Osteocyte (in vitro differentiated cells): ENCODE data around the gene ADAMTSL2. TPM values are rescaled to one million over a fixed set of nuclear protein-coding genes. Genes with fewer than 3 reads are reported as not detected.

Experiments used
- DNase-seq: peaks from one replicate; pipeline ENCODE4 v3.0.0; 2021; ENCODE audit warnings: mixed read lengths; ENCODE audit not compliant: unreplicated experiment; ENCODE audit errors: extremely low spot score
- H3K27ac Mint-ChIP-seq: one replicate; pipeline ENCODE4 v1.8.0; 2021; ENCODE audit warnings: mild to moderate bottlenecking, mixed read lengths; ENCODE audit not compliant: unreplicated experiment
- H3K27me3 Mint-ChIP-seq: one replicate; pipeline ENCODE4 v1.8.0; 2021; ENCODE audit warnings: mixed read lengths; ENCODE audit not compliant: unreplicated experiment
- H3K36me3 Mint-ChIP-seq: one replicate; pipeline ENCODE4 v1.8.0; 2021; ENCODE audit warnings: mixed read lengths; ENCODE audit not compliant: unreplicated experiment
- H3K4me1 Mint-ChIP-seq: one replicate; pipeline ENCODE4 v1.8.0; 2021; ENCODE audit warnings: mixed read lengths; ENCODE audit not compliant: unreplicated experiment
- H3K4me3 Mint-ChIP-seq: one replicate; pipeline ENCODE4 v1.8.0; 2021; ENCODE audit warnings: mild to moderate bottlenecking, moderate library complexity, mixed read lengths; ENCODE audit not compliant: unreplicated experiment
- H3K9me3 Mint-ChIP-seq: one replicate; pipeline ENCODE4 v1.8.0; 2021; ENCODE audit warnings: mixed read lengths; ENCODE audit not compliant: unreplicated experiment
- CTCF ChIP-seq: fragments of 200-600 bp; sonication (generic); IDR thresholded peaks from 2 replicates; pipeline ENCODE4 v1.5.0; 2021; ENCODE audit warnings: antibody characterized with exemption, mild to moderate bottlenecking, moderate library complexity
- total RNA-seq: library from RNA; stranded (reverse); gene quantifications from 2 replicates; pipeline ENCODE4 v1.2.1, GENCODE V29; 2021

The ADAMTSL2 gene
- total RNA-seq, 1 donor from 2014 or later, result 0.11 TPM

- peaks cover 1% of the 10 kb centered on the region for H3K4me1 Mint-ChIP-seq
- no peaks in the 10 kb centered on the region for H3K9me3 Mint-ChIP-seq
- TF ChIP-seq CTCF, result no peak
- no peak overlapping the region for H3K4me3 Mint-ChIP-seq
- H3K27me3 Mint-ChIP-seq, result peaks cover 27% of the 10 kb centered on the region
- no peaks in the 10 kb centered on the region for H3K36me3 Mint-ChIP-seq
- no peak for DNase-seq
- H3K27ac Mint-ChIP-seq, result no peak overlapping the region
These were observed 5.6 kb downstream of the ADAMTSL2 start for GRCh38 chr9:133539991-133540697.

- Mint-ChIP-seq H3K4me1 (peaks cover 1% of the 10 kb centered on the region), H3K36me3 (no peaks in the 10 kb centered on the region), H3K27me3 (peaks cover 27% of the 10 kb centered on the region), H3K27ac (no peak overlapping the region), H3K4me3 (no peak overlapping the region), H3K9me3 (no peaks in the 10 kb centered on the region)
- no peak for DNase-seq
- TF ChIP-seq CTCF, result no peak
These were observed 6.2 kb downstream of the ADAMTSL2 start for GRCh38 chr9:133540698-133541025.

GRCh38 chr9:133542002-133542401, 7.5 kb downstream of the ADAMTSL2 start:
- TF ChIP-seq CTCF, result no peak
- no peak overlapping the region for H3K27ac Mint-ChIP-seq
- peaks cover 27% of the 10 kb centered on the region for H3K27me3 Mint-ChIP-seq

GRCh38 chr9:133543772-133544467, 9.4 kb downstream of the ADAMTSL2 start:
- H3K4me1 Mint-ChIP-seq, result peaks cover 1% of the 10 kb centered on the region
- H3K9me3 Mint-ChIP-seq, result no peaks in the 10 kb centered on the region
- TF ChIP-seq CTCF, result no peak
- H3K27me3 Mint-ChIP-seq, result peaks cover 25% of the 10 kb centered on the region
- no peak overlapping the region for H3K27ac Mint-ChIP-seq
- no peak for DNase-seq
- H3K4me3 Mint-ChIP-seq, result no peak overlapping the region
- H3K36me3 Mint-ChIP-seq, result no peaks in the 10 kb centered on the region

More at GRCh38 chr9:133542002-133542401, 7.5 kb downstream of the ADAMTSL2 start:
- no peak for DNase-seq
- no peaks in the 10 kb centered on the region for H3K36me3 Mint-ChIP-seq
- no peaks in the 10 kb centered on the region for H3K9me3 Mint-ChIP-seq
- peaks cover 1% of the 10 kb centered on the region for H3K4me1 Mint-ChIP-seq
- H3K4me3 Mint-ChIP-seq, result no peak overlapping the region

- Mint-ChIP-seq H3K4me1 (no peaks in the 10 kb centered on the region), H3K36me3 (no peaks in the 10 kb centered on the region), H3K9me3 (no peaks in the 10 kb centered on the region), H3K27ac (no peak overlapping the region), H3K27me3 (peaks cover 15% of the 10 kb centered on the region), H3K4me3 (no peak overlapping the region)
- no peak for TF ChIP-seq CTCF
- no peak for DNase-seq
These were observed 11.2 kb downstream of the ADAMTSL2 start for GRCh38 chr9:133545494-133546286.
